ENCODE measurements around the gene ANKRD33B. TPM values are rescaled to one million over a fixed set of nuclear protein-coding genes. Genes with fewer than 3 reads are reported as not detected.

ANKRD33B gene
- total RNA-seq, 1 experiment from 2014 or later: 10.9 TPM

- CTCF ChIA-PET: no interaction called here
- H3K79me2 ChIP-seq (ENCODE audit: insufficient read depth, low read length): no peaks in the 10 kb centered on the region
- DNase-seq (ENCODE audit: low read depth, low spot score) (no peak), ATAC-seq (no peak)
- no TSS peak for BruUV-seq (replicated peaks)
- no peak overlapping the region for H3K27ac ChIP-seq (ENCODE audit: low read depth, low read length)
- POLR2A ChIA-PET: no interaction called here
- H2AFZ ChIP-seq (ENCODE audit: low read depth, low read length, poor library complexity, severe bottlenecking): no peak overlapping the region
- H3K36me3 ChIP-seq (ENCODE audit: control insufficient read depth in 1 of 2, insufficient read depth in 2 of 2, low read length in 2 of 2): no peaks in the 10 kb centered on the region
- no peak overlapping the region for H3K4me2 ChIP-seq (ENCODE audit: low read length)
- RAD21 ChIA-PET (ENCODE audit: low non-redundant PET in 1 of 2, low total read pairs in 2 of 2, uncharacterized antibody in 2 of 2, unreplicated experiment in 2 of 2): no interaction called here
- no peaks in the 10 kb centered on the region for H3K27me3 ChIP-seq (ENCODE audit: insufficient read depth, low read length)
- H3K9ac ChIP-seq (ENCODE audit: low read length): no peak overlapping the region
- intact Hi-C loops (cut with micrococcal nuclease): no loop called here
- TF ChIP-seq ZFX (IDR thresholded peaks at IDR 0.05) (no peak), ELF1 (IDR thresholded peaks at IDR 0.05; ENCODE audit: borderline replicate concordance, low read depth) (no peak), POLR2AphosphoS5 (IDR thresholded peaks at IDR 0.05; ENCODE audit: low read depth, low read length) (no peak), ATF3 (IDR thresholded peaks at IDR 0.05) (no peak), CEBPB (IDR thresholded peaks at IDR 0.05; ENCODE audit: low read depth) (no peak), JUND (IDR thresholded peaks at IDR 0.05) (no peak), CTCF (IDR thresholded peaks at IDR 0.05 in 2 of 3, conservative IDR thresholded peaks at IDR 0.05 in 1 of 3; ENCODE audit: borderline replicate concordance in 1 of 3, insufficient read depth in 1 of 3, low read depth in 2 of 3, low read length in 2 of 3) (no peak), EZH2phosphoT487 (IDR thresholded peaks at IDR 0.05; ENCODE audit: borderline replicate concordance) (no peak), YY1 (IDR thresholded peaks at IDR 0.05; ENCODE audit: extremely low read depth, insufficient replicate concordance, low read depth, low read length) (no peak)
- peaks cover 0 to 4% of the 10 kb centered on the region in 2 experiments; a peak in 1 of 4 replicates for H3K9me3 ChIP-seq (ENCODE audit: control insufficient read depth in 1 of 2, insufficient read depth in 1 of 2, low read depth in 1 of 2, low read length in 2 of 2)
- H3K4me1 ChIP-seq (ENCODE audit: control insufficient read depth in 1 of 2, insufficient read depth in 2 of 2, low read length in 2 of 2): peaks cover 0 to 1% of the 10 kb centered on the region in 2 experiments; a peak in 1 of 4 replicates
- no peak overlapping the region for H3K4me3 ChIP-seq (replicated peaks in 1 of 2; ENCODE audit: low read depth in 1 of 2, low read length in 2 of 2)
- H4K20me1 ChIP-seq (ENCODE audit: insufficient read depth): no peaks in the 10 kb centered on the region
- H3K9me2 ChIP-seq (ENCODE audit: insufficient read depth): no peaks in the 10 kb centered on the region
Observed at GRCh38 chr5:10543585-10544040, 20.3 kb upstream of the ANKRD33B start.

All from HCT116 (cell line).